HCT116 (cell line): Measurements from ENCODE around the gene SPATA31E1. TPM values are rescaled to one million over a fixed set of nuclear protein-coding genes. Genes with fewer than 3 reads are reported as not detected.

Experiments used
- ATAC-seq: fragments of 200-7000 bp; cut with Tn5 transposase; 2 replicates; pipeline ENCODE4 v1.9.1; 2020; ENCODE audit warnings: mild to moderate bottlenecking, moderate library complexity
- BruUV-seq: library from RNA; stranded (reverse); fragments of 400-500 nt; replicated peaks from 2 replicates; lab custom pipeline; 2021; lab: Mats Ljungman, UMichigan
- CTCF ChIA-PET: fragments of 300-600 bp; sonication (Branson Sonifier 250); formaldehyde crosslinking; loops from one replicate; lab custom pipeline; 2021; ENCODE audit warnings: antibody characterized with exemption; lab: Charles Lee
- POLR2A ChIA-PET: fragments of 300-600, 350-600 bp; sonication (Branson Sonifier 250); formaldehyde crosslinking; loops from one replicate; lab custom pipeline; 2021; ENCODE audit warnings: antibody characterized with exemption; lab: Charles Lee
- RAD21 ChIA-PET, 2 experiments: fragments of 300-600 bp; sonication (Branson Sonifier 250); formaldehyde crosslinking; loops; one replicate each; lab custom pipeline; 2023; ENCODE audit warnings: low total read pairs in 2 of 2; ENCODE audit not compliant: uncharacterized antibody in 2 of 2, unreplicated experiment in 2 of 2, low non-redundant PET in 1 of 2; lab: Charles Lee
- DNase-seq: peaks from one replicate; pipeline ENCODE4 v3.0.0-alpha.2; 2010; ENCODE audit warnings: low read depth, low spot score
- H2AFZ ChIP-seq: fragments of 200-600 bp; shearing (Covaris generic), sonication (generic); 2 replicates; pipeline ENCODE4 v1.6.1; 2017; ENCODE audit warnings: low read depth, mixed run types, mixed read lengths, antibody characterized with exemption, low read length; ENCODE audit not compliant: poor library complexity, severe bottlenecking
- H3K27ac ChIP-seq: 2 replicates; pipeline ENCODE4 v1.5.1; 2012; ENCODE audit warnings: low read depth, low read length
- H3K27me3 ChIP-seq: fragments of 200-600 bp; sonication (generic); 2 replicates; pipeline ENCODE4 v1.6.1; 2016; ENCODE audit warnings: mixed run types, low read length, mixed read lengths; ENCODE audit not compliant: insufficient read depth
- H3K36me3 ChIP-seq, 2 experiments: fragments of 200-500 bp in 1 of 2; fragments of 200-600 bp in 1 of 2; sonication (Bioruptor generic) in 1 of 2; sonication (generic) in 1 of 2; 2 replicates each; pipeline versions ENCODE4 v1.5.1 to v1.6.1; 2014 to 2016; ENCODE audit warnings: low read length in 2 of 2, inconsistent platforms in 1 of 2, mixed read lengths in 1 of 2, mixed run types in 1 of 2; ENCODE audit not compliant: insufficient read depth in 2 of 2, control insufficient read depth in 1 of 2
- H3K4me1 ChIP-seq, 2 experiments: fragments of 200-600 bp in 1 of 2; sonication (generic) in 1 of 2; 2 replicates each; pipeline versions ENCODE4 v1.5.1 to v1.6.1; 2012 to 2017; ENCODE audit warnings: low read length in 2 of 2, inconsistent platforms in 1 of 2, mild to moderate bottlenecking in 1 of 2, mixed read lengths in 1 of 2, mixed run types in 1 of 2, moderate library complexity in 1 of 2; ENCODE audit not compliant: insufficient read depth in 2 of 2, control insufficient read depth in 1 of 2
- H3K4me2 ChIP-seq: fragments of 200-600 bp; sonication (generic); 2 replicates; pipeline ENCODE4 v1.6.1; 2017; ENCODE audit warnings: mixed run types, low read length, mixed read lengths
- H3K4me3 ChIP-seq, 2 experiments: fragments of 200-600 bp in 1 of 2; sonication (generic) in 1 of 2; replicated peaks in 1 of 2; 2 replicates each; pipeline ENCODE4 v1.5.1; 2011 to 2016; ENCODE audit warnings: low read length in 2 of 2, control low read depth in 1 of 2, low read depth in 1 of 2, mild to moderate bottlenecking in 1 of 2, mixed read lengths in 1 of 2, mixed run types in 1 of 2
- H3K79me2 ChIP-seq: fragments of 200-600 bp; sonication (generic); 2 replicates; pipeline ENCODE4 v1.6.1; 2017; ENCODE audit warnings: mild to moderate bottlenecking, mixed run types, low read length, moderate library complexity, mixed read lengths; ENCODE audit not compliant: insufficient read depth
- H3K9ac ChIP-seq: fragments of 200-600 bp; sonication (generic); 2 replicates; pipeline ENCODE4 v1.6.1; 2016; ENCODE audit warnings: low read length, mixed read lengths
- H3K9me2 ChIP-seq: fragments of 200-600 bp; sonication (generic), shearing (Covaris generic); 2 replicates; pipeline ENCODE4 v1.6.1; 2017; ENCODE audit warnings: mixed run types, mild to moderate bottlenecking, moderate library complexity; ENCODE audit not compliant: insufficient read depth
- H3K9me3 ChIP-seq, 2 experiments: fragments of 200-500 bp in 1 of 2; fragments of 200-600 bp in 1 of 2; sonication (Bioruptor generic) in 1 of 2; sonication (generic) in 1 of 2; 2 replicates each; pipeline ENCODE4 v1.6.1; 2014 to 2017; ENCODE audit warnings: low read length in 2 of 2, mixed read lengths in 2 of 2, inconsistent platforms in 1 of 2, low read depth in 1 of 2, mild to moderate bottlenecking in 1 of 2, mixed run types in 1 of 2, moderate library complexity in 1 of 2; ENCODE audit not compliant: control insufficient read depth in 1 of 2, insufficient read depth in 1 of 2
- H4K20me1 ChIP-seq: fragments of 200-600 bp; sonication (generic), shearing (Covaris generic); 2 replicates; pipeline ENCODE4 v1.6.1; 2017; ENCODE audit warnings: mixed run types, mild to moderate bottlenecking, moderate library complexity; ENCODE audit not compliant: insufficient read depth
- CBX3 ChIP-seq: IDR thresholded peaks from 2 replicates; pipeline ENCODE4 v1.6.1; 2012; ENCODE audit warnings: low read depth
- CEBPB ChIP-seq: IDR thresholded peaks from 2 replicates; pipeline ENCODE4 v1.6.1; 2012; ENCODE audit warnings: low read depth
- EGR1 ChIP-seq: IDR thresholded peaks from 2 replicates; pipeline ENCODE4 v1.6.1; 2012; ENCODE audit warnings: low read depth
- ELF1 ChIP-seq: IDR thresholded peaks from 2 replicates; pipeline ENCODE4 v1.6.1; 2012; ENCODE audit warnings: low read depth, borderline replicate concordance
- EZH2 ChIP-seq: fragments of 200-600 bp; sonication (generic); IDR thresholded peaks from 2 replicates; pipeline ENCODE4 v1.6.1; 2017; ENCODE audit warnings: antibody characterized with exemption, mixed run types
- EZH2phosphoT487 ChIP-seq: fragments of 200-600 bp; IDR thresholded peaks from 2 replicates; pipeline ENCODE4 v1.6.1; 2018; ENCODE audit warnings: antibody characterized with exemption, borderline replicate concordance
- FOSL1 ChIP-seq: IDR thresholded peaks from 2 replicates; pipeline ENCODE4 v1.6.1; 2012; ENCODE audit warnings: low read depth
- JUND ChIP-seq: IDR thresholded peaks from 2 replicates; pipeline ENCODE4 v1.6.1; 2012
- POLR2A ChIP-seq: IDR thresholded peaks from 2 replicates; pipeline ENCODE4 v1.7.0; 2011; ENCODE audit warnings: borderline replicate concordance; ENCODE audit not compliant: insufficient read depth, insufficient read length; ENCODE audit errors: extremely low read depth
- RAD21 ChIP-seq: IDR thresholded peaks from 2 replicates; pipeline ENCODE4 v1.6.1; 2012; ENCODE audit warnings: low read depth, mild to moderate bottlenecking
- REST ChIP-seq: IDR thresholded peaks from 2 replicates; pipeline ENCODE4 v1.6.1; 2012; ENCODE audit warnings: low read depth
- SP1 ChIP-seq: IDR thresholded peaks from 2 replicates; pipeline ENCODE4 v1.6.1; 2012; ENCODE audit warnings: low read depth
- SRF ChIP-seq: IDR thresholded peaks from 2 replicates; pipeline ENCODE4 v1.6.1; 2012; ENCODE audit warnings: low read depth
- YY1 ChIP-seq: IDR thresholded peaks from 2 replicates; pipeline ENCODE4 v1.6.1; 2011; ENCODE audit warnings: low read length, low read depth, moderate library complexity, mild to moderate bottlenecking; ENCODE audit not compliant: insufficient replicate concordance; ENCODE audit errors: extremely low read depth
- ZNF274 ChIP-seq: fragments of 200-500 bp; sonication (Bioruptor generic); IDR thresholded peaks from 2 replicates; pipeline ENCODE4 v1.6.1; 2014; ENCODE audit warnings: mild to moderate bottlenecking, low read depth, low read length, inconsistent platforms
- intact Hi-C: fragments of 100-400 bp; cut with micrococcal nuclease; formaldehyde crosslinking; loops from 2 replicates; pipeline ENCODE4 v1.10.0; 2022
- total RNA-seq: library from RNA; stranded (reverse); gene quantifications from one replicate; pipeline ENCODE4 v1.2.1, GENCODE V29; 2021; ENCODE audit not compliant: unreplicated experiment
- TF ChIP-seq, protein P1 (sequence below): IDR thresholded peaks from 2 replicates; pipeline ENCODE4 v1.6.1; 2011; ENCODE audit warnings: mild to moderate bottlenecking, low read length, moderate library complexity; ENCODE audit not compliant: insufficient replicate concordance; ENCODE audit errors: extremely low read depth
- TF ChIP-seq, protein P2 (sequence below): IDR thresholded peaks from 2 replicates; pipeline ENCODE4 v1.6.1; 2012
- TF ChIP-seq, protein P3 (sequence below), 3 experiments: fragments of 200-600 bp in 1 of 3; sonication (generic) in 1 of 3; IDR thresholded peaks in 2 of 3; conservative IDR thresholded peaks in 1 of 3; 2 replicates each; pipeline ENCODE4 v1.5.1; 2012 to 2017; ENCODE audit warnings: low read depth in 2 of 3, low read length in 2 of 3, antibody characterized with exemption in 1 of 3, borderline replicate concordance in 1 of 3, control low read depth in 1 of 3, mild to moderate bottlenecking in 1 of 3, mixed read lengths in 1 of 3, mixed run types in 1 of 3, moderate library complexity in 1 of 3; ENCODE audit not compliant: insufficient read depth in 1 of 3

SPATA31E1 gene
- total RNA-seq, 1 experiment from 2014 or later = not detected

DNA sequence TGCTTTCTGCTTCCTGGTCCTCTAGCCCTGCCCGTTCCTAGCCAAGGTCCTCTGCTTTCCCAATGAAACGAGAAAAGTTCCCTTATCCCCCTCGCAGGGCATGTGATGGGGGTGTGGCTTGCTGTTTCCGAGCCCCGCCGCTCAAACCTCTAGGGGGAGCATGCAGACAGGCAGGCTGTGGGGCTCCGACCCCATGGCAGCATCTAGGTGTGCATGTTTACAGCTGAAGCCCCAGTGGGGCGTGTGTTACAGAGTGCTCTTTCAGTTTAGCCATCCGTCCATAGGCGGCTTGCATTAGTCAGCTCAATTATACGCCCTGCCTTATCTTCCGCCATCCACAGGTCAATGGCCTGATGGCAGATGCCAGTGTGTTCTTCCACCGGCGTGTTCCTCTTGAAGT, 48.3 kb upstream of the SPATA31E1 start (continued):
- TF ChIP-seq CEBPB = no peak
- TF ChIP-seq EZH2phosphoT487 = no peak
- no peak for TF ChIP-seq ZNF274
- no peak for TF ChIP-seq EZH2
- TF ChIP-seq YY1 = no peak
- no peak for TF ChIP-seq POLR2A
- no peak for TF ChIP-seq ELF1
- TF ChIP-seq CBX3 = no peak
- no peak for TF ChIP-seq SRF

GRCh38 chr9:87836536-87836935, 46.1 kb upstream of the SPATA31E1 start:
- RAD21 ChIA-PET = no interaction called here
- Histone ChIP-seq H3K9me2 (no peaks in the 10 kb centered on the region), H3K27me3 (no peaks in the 10 kb centered on the region), H2AFZ (no peak overlapping the region), H3K27ac (no peak overlapping the region), H3K36me3 (no peaks in the 10 kb centered on the region), H3K4me3 (no peak overlapping the region), H4K20me1 (no peaks in the 10 kb centered on the region), H3K9ac (no peak overlapping the region), H3K4me1 (peaks cover 0 to 7% of the 10 kb centered on the region in 2 experiments; a peak in 1 of 4 replicates), H3K79me2 (no peaks in the 10 kb centered on the region), H3K4me2 (no peak overlapping the region), H3K9me3 (no peaks in the 10 kb centered on the region)
- TF ChIP-seq, protein P1, sequence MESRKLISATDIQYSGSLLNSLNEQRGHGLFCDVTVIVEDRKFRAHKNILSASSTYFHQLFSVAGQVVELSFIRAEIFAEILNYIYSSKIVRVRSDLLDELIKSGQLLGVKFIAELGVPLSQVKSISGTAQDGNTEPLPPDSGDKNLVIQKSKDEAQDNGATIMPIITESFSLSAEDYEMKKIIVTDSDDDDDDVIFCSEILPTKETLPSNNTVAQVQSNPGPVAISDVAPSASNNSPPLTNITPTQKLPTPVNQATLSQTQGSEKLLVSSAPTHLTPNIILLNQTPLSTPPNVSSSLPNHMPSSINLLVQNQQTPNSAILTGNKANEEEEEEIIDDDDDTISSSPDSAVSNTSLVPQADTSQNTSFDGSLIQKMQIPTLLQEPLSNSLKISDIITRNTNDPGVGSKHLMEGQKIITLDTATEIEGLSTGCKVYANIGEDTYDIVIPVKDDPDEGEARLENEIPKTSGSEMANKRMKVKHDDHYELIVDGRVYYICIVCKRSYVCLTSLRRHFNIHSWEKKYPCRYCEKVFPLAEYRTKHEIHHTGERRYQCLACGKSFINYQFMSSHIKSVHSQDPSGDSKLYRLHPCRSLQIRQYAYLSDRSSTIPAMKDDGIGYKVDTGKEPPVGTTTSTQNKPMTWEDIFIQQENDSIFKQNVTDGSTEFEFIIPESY = no peak
- TF ChIP-seq, protein P2, sequence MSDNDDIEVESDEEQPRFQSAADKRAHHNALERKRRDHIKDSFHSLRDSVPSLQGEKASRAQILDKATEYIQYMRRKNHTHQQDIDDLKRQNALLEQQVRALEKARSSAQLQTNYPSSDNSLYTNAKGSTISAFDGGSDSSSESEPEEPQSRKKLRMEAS = no peak
- TF ChIP-seq EZH2 (no peak), SP1 (no peak), CEBPB (no peak), RAD21 (no peak), ZNF274 (no peak), FOSL1 (no peak), EZH2phosphoT487 (no peak), EGR1 (no peak), REST (no peak), SRF (no peak), JUND (no peak)
- TF ChIP-seq, protein P3, sequence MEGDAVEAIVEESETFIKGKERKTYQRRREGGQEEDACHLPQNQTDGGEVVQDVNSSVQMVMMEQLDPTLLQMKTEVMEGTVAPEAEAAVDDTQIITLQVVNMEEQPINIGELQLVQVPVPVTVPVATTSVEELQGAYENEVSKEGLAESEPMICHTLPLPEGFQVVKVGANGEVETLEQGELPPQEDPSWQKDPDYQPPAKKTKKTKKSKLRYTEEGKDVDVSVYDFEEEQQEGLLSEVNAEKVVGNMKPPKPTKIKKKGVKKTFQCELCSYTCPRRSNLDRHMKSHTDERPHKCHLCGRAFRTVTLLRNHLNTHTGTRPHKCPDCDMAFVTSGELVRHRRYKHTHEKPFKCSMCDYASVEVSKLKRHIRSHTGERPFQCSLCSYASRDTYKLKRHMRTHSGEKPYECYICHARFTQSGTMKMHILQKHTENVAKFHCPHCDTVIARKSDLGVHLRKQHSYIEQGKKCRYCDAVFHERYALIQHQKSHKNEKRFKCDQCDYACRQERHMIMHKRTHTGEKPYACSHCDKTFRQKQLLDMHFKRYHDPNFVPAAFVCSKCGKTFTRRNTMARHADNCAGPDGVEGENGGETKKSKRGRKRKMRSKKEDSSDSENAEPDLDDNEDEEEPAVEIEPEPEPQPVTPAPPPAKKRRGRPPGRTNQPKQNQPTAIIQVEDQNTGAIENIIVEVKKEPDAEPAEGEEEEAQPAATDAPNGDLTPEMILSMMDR (IDR thresholded peaks at IDR 0.05 in 2 of 3, conservative IDR thresholded peaks at IDR 0.05 in 1 of 3; ENCODE audit: borderline replicate concordance in 1 of 3, insufficient read depth in 1 of 3, low read depth in 2 of 3, low read length in 2 of 3) = no peak
- ATAC-seq = no peak
- intact Hi-C loops = no loop called here
- no peak for DNase-seq
- POLR2A ChIA-PET = no interaction called here
- CTCF ChIA-PET = no interaction called here
- no TSS peak for BruUV-seq
